Neuronal stem cell (in vitro differentiated cells): ENCODE results near the gene ZMYND10.
A peak's percentile ranks its signal among the peaks of the same experiment; 100 is the strongest.

Experiments used
- DNase-seq: peaks from one replicate; pipeline ENCODE4 v3.0.0-alpha.2; 2013; ENCODE audit warnings: low spot score
- H2AFZ ChIP-seq: one replicate; pipeline ENCODE4 v1.6.1; 2013; ENCODE audit warnings: mild to moderate bottlenecking, low read length, inconsistent platforms
- H2AK5ac ChIP-seq: 2 replicates; pipeline ENCODE4 v1.6.1; 2013; ENCODE audit warnings: low read depth, mild to moderate bottlenecking, inconsistent platforms, low read length, moderate library complexity, mixed read lengths
- H2BK120ac ChIP-seq: 2 replicates; pipeline ENCODE4 v1.6.1; 2013; ENCODE audit warnings: low read depth, mild to moderate bottlenecking, inconsistent platforms, low read length, moderate library complexity, mixed read lengths
- H2BK12ac ChIP-seq: one replicate; pipeline ENCODE4 v1.6.1; 2013; ENCODE audit warnings: low read length, inconsistent platforms
- H2BK15ac ChIP-seq: 2 replicates; pipeline ENCODE4 v1.6.1; 2013; ENCODE audit warnings: mild to moderate bottlenecking, low read length, inconsistent platforms, mixed read lengths
- H2BK5ac ChIP-seq: one replicate; pipeline ENCODE4 v1.6.1; 2013; ENCODE audit warnings: inconsistent platforms, mild to moderate bottlenecking, low read length, moderate library complexity
- H3K14ac ChIP-seq: one replicate; pipeline ENCODE4 v1.6.1; 2013; ENCODE audit warnings: low read length, inconsistent platforms
- H3K18ac ChIP-seq: 2 replicates; pipeline ENCODE4 v1.6.1; 2013; ENCODE audit warnings: low read length, inconsistent platforms
- H3K23ac ChIP-seq: 2 replicates; pipeline ENCODE4 v1.6.1; 2013; ENCODE audit warnings: low read depth, mild to moderate bottlenecking, mixed read lengths, low read length, inconsistent platforms; ENCODE audit not compliant: poor library complexity
- H3K27ac ChIP-seq: replicated peaks from 3 replicates; pipeline ENCODE4 v1.5.1; 2013; ENCODE audit warnings: low read length, inconsistent platforms
- H3K27me3 ChIP-seq, 3 experiments: 2 replicates each; pipeline ENCODE4 v1.6.1; 2013; ENCODE audit warnings: low read length in 3 of 3, mild to moderate bottlenecking in 2 of 3, inconsistent platforms in 1 of 3, low read depth in 1 of 3, mixed read lengths in 1 of 3, moderate library complexity in 1 of 3; ENCODE audit not compliant: control insufficient read depth in 3 of 3, insufficient read depth in 3 of 3
- H3K36me3 ChIP-seq, 2 donors: replicated peaks in 1 of 2; 2 replicates each; pipeline ENCODE4 v1.6.1; 2013; ENCODE audit warnings: low read length in 2 of 2; ENCODE audit not compliant: control insufficient read depth in 2 of 2, insufficient read depth in 2 of 2
- H3K4ac ChIP-seq: 2 replicates; pipeline ENCODE4 v1.6.1; 2013; ENCODE audit warnings: inconsistent platforms, mild to moderate bottlenecking, low read length, moderate library complexity
- H3K4me1 ChIP-seq, 2 donors: 1 replicate in 1 of 2; 2 replicates in 1 of 2; pipeline ENCODE4 v1.6.1; 2013; ENCODE audit warnings: low read length in 2 of 2, low read depth in 1 of 2; ENCODE audit not compliant: control insufficient read depth in 2 of 2, insufficient read depth in 1 of 2
- H3K4me2 ChIP-seq: one replicate; pipeline ENCODE4 v1.6.1; 2013; ENCODE audit warnings: mild to moderate bottlenecking, low read length, inconsistent platforms; ENCODE audit not compliant: insufficient read depth, poor library complexity, severe bottlenecking
- H3K4me3 ChIP-seq, 2 donors: 2 replicates each; pipeline ENCODE4 v1.5.1; 2013; ENCODE audit warnings: low read length in 2 of 2, mild to moderate bottlenecking in 2 of 2, inconsistent platforms in 1 of 2, moderate library complexity in 1 of 2
- H3K79me1 ChIP-seq: one replicate; pipeline ENCODE4 v1.6.1; 2013; ENCODE audit warnings: low read depth, mild to moderate bottlenecking, inconsistent platforms, low read length, moderate library complexity
- H3K9ac ChIP-seq: one replicate; pipeline ENCODE4 v1.6.1; 2013; ENCODE audit warnings: mild to moderate bottlenecking, low read depth, low read length, inconsistent platforms; ENCODE audit not compliant: poor library complexity
- H3K9me3 ChIP-seq, 2 donors: replicated peaks in 1 of 2; 2 replicates each; pipeline versions ENCODE3 to v1.6.1; 2013; ENCODE audit warnings: low read length in 2 of 2, mild to moderate bottlenecking in 2 of 2, inconsistent platforms in 1 of 2, low read depth in 1 of 2, mixed read lengths in 1 of 2, moderate library complexity in 1 of 2; ENCODE audit not compliant: control insufficient read depth in 2 of 2, insufficient read depth in 1 of 2
- H4K8ac ChIP-seq: one replicate; pipeline ENCODE4 v1.6.1; 2013; ENCODE audit warnings: low read depth, mild to moderate bottlenecking, inconsistent platforms, low read length, moderate library complexity
- H4K91ac ChIP-seq: one replicate; pipeline ENCODE4 v1.6.1; 2013; ENCODE audit warnings: low read length, low read depth, mild to moderate bottlenecking, inconsistent platforms; ENCODE audit not compliant: poor library complexity
- WGBS, 2 donors: extraction: QIAGEN DNeasy Blood & Tissue Kit; methylation state at CpG; one replicate each; pipeline ENCODE4 v1.1.7; 2013; ENCODE audit warnings: missing lambda C conversion rate in 2 of 2, mixed read lengths in 1 of 2; ENCODE audit not compliant: insufficient read length in 2 of 2, insufficient replicate concordance in 1 of 2; ENCODE audit errors: extremely low coverage in 2 of 2; 5-methylcytosine and 5-hydroxymethylcytosine counted together

Gene ZMYND10

GRCh38 chr3:50374363-50375257 lies 29.1 kb upstream of the ZMYND10 start:
- H2BK5ac ChIP-seq = peak overlapping the region; percentile 97
- peaks cover 0 to 9% (median 0%) of the 10 kb centered on the region in 3 experiments for H3K27me3 ChIP-seq
- no peak for DNase-seq
- H2BK12ac ChIP-seq = peak overlapping the region; percentile 93
- no peak overlapping the region for H2AFZ ChIP-seq
- peak overlapping the region; percentile 97 for H3K14ac ChIP-seq
- peak overlapping the region; percentile 100 for H3K4ac ChIP-seq
- no CpG with 5 or more reads among the region's 22 CpGs for WGBS, 2 donors
- peak overlapping the region; percentile 89 for H2BK120ac ChIP-seq
- H3K36me3 ChIP-seq = peaks cover 0 to 5% of the 10 kb centered on the region in 2 donors
- peak overlapping the region; percentile 75 for H3K27ac ChIP-seq
- no peak overlapping the region for H3K4me3 ChIP-seq
- peak overlapping the region; percentile 19 for H3K4me2 ChIP-seq
- no peak overlapping the region for H4K91ac ChIP-seq
- peak overlapping the region; percentile 99 for H2AK5ac ChIP-seq
- H3K79me1 ChIP-seq = peaks cover 6% of the 10 kb centered on the region
- H3K9me3 ChIP-seq = peaks cover 0 to 2% of the 10 kb centered on the region in 2 donors
- peak overlapping the region; percentile 79 for H3K9ac ChIP-seq
- H2BK15ac ChIP-seq = peak overlapping the region; percentile 87
- H3K4me1 ChIP-seq = peaks cover 35 to 43% of the 10 kb centered on the region in 2 donors
- H3K18ac ChIP-seq = peak overlapping the region; percentile 99
- no peak overlapping the region for H4K8ac ChIP-seq
- H3K23ac ChIP-seq = peak overlapping the region; percentile 83

- no peak overlapping the region for H2AFZ ChIP-seq
- no CpG with 5 or more reads among the region's 12 CpGs for WGBS, 2 donors
- peak overlapping the region; percentile 18 for H2BK12ac ChIP-seq
- H3K27ac ChIP-seq = peak overlapping the region; percentile 61
- no peak overlapping the region for H2BK5ac ChIP-seq
- peak overlapping the region; percentile 95 for H3K18ac ChIP-seq
- H3K23ac ChIP-seq = no peak overlapping the region
- H2BK120ac ChIP-seq = no peak overlapping the region
- no peak overlapping the region for H4K91ac ChIP-seq
- H3K9me3 ChIP-seq = peaks cover 0 to 2% of the 10 kb centered on the region in 2 donors
- no peak for DNase-seq
- no peak overlapping the region for H3K9ac ChIP-seq
- H2BK15ac ChIP-seq = no peak overlapping the region
- H4K8ac ChIP-seq = peak overlapping the region; percentile 78
- H3K4me1 ChIP-seq = peaks cover 35 to 39% of the 10 kb centered on the region in 2 donors
- H3K27me3 ChIP-seq = peaks cover 0 to 20% (median 0%) of the 10 kb centered on the region in 3 experiments
- peak overlapping the region; percentile 78 for H3K14ac ChIP-seq
- H3K4me3 ChIP-seq = no peak overlapping the region
- H3K36me3 ChIP-seq = peaks cover 0 to 3% of the 10 kb centered on the region in 2 donors
- peak overlapping the region; percentile 95 for H2AK5ac ChIP-seq
- H3K79me1 ChIP-seq = peaks cover 4% of the 10 kb centered on the region
- H3K4me2 ChIP-seq = no peak overlapping the region
- H3K4ac ChIP-seq = no peak overlapping the region
Measured at GRCh38 chr3:50373146-50374051, 27.9 kb upstream of the ZMYND10 start.

GRCh38 chr3:50372349-50372748 lies 26.8 kb upstream of the ZMYND10 start:
- H4K91ac ChIP-seq = no peak overlapping the region
- no peak overlapping the region for H4K8ac ChIP-seq
- H2AFZ ChIP-seq = no peak overlapping the region
- H3K36me3 ChIP-seq = peaks cover 0 to 1% of the 10 kb centered on the region in 2 donors
- WGBS, 2 donors = no CpG with 5 or more reads among the region's 8 CpGs
- H3K4me1 ChIP-seq = peaks cover 35 to 39% of the 10 kb centered on the region in 2 donors
- H3K23ac ChIP-seq = no peak overlapping the region
- no peak overlapping the region for H3K4me3 ChIP-seq
- peaks cover 0 to 2% of the 10 kb centered on the region in 2 donors for H3K9me3 ChIP-seq
- no peak overlapping the region for H3K4me2 ChIP-seq
- H3K14ac ChIP-seq = no peak overlapping the region
- H3K4ac ChIP-seq = peak overlapping the region; percentile 84
- peak overlapping the region; percentile 70 for H3K9ac ChIP-seq
- DNase-seq = no peak
- H2BK5ac ChIP-seq = peak overlapping the region; percentile 99
- peak overlapping the region; percentile 99 for H2BK12ac ChIP-seq
- peak overlapping the region; percentile 42 for H3K27ac ChIP-seq
- peaks cover 3% of the 10 kb centered on the region for H3K79me1 ChIP-seq
- H2BK120ac ChIP-seq = no peak overlapping the region
- peak overlapping the region; percentile 42 for H2AK5ac ChIP-seq
- H3K27me3 ChIP-seq = peaks cover 0 to 25% (median 0%) of the 10 kb centered on the region in 3 experiments
- H3K18ac ChIP-seq = peak overlapping the region; percentile 96
- H2BK15ac ChIP-seq = peak overlapping the region; percentile 98
